Right lobe of liver (tissue), 4 donors: Measurements from ENCODE around the gene CTSH.

Source experiments
- POLR2A ChIP-seq: fragments of 450-650 bp; IDR thresholded peaks from one replicate; pipeline ENCODE4 v1.6.1; 2017; ENCODE audit warnings: antibody characterized with exemption, mild to moderate bottlenecking
- TF ChIP-seq, protein P1 (sequence below), 4 donors: fragments of 200-600 bp in 3 of 4; fragments of 450-650 bp in 1 of 4; IDR thresholded peaks; one replicate each; pipeline versions ENCODE4 v1.5.1 to v1.8.0; 2016 to 2022; ENCODE audit warnings: antibody characterized with exemption in 4 of 4, mild to moderate bottlenecking in 2 of 4
- donor health status: DM: no; HTN: no; CAD: no.
- donor health status: DM: no; HTN: no; CAD: no.
- donor health status: DM: no; HTN: yes; CAD: no.

DNA sequence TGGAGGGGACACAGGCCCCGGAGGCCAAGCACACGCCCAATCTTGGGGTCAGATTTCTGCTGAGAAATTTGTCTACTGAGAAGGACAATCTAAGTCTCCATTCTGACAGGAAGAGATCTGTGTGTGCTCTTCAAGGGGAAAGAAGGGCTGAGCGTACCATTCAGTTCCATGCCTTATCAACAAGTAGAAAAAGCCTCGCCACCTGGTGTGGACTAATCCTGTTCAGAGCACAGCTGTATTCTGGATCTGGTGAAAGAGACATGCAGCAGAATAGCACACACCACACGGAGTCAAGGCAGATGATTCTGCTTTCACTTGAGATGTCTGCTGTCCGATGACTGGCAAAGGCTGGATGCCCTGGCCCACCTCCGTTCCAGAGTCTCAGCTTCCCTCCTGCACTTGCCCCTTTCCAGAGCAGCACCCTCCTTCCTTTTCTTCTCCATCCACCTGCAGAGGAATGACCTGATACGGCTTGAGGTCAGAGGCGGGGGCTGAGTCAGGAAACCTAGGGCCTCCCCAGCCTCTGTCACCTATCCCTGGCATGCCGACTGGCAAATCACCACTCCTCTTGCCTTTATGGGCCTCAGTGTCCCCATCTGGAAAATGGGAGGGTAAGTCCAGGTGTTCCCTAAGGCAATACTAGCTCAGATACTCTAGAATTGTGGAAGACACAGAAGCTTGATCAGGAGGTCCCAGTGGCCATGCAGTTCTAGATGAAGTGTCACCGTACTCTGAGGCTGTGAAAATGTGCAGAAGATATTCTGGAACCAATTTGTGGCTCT is 36.9 kb upstream of the CTSH start:
- TF ChIP-seq, protein P1, sequence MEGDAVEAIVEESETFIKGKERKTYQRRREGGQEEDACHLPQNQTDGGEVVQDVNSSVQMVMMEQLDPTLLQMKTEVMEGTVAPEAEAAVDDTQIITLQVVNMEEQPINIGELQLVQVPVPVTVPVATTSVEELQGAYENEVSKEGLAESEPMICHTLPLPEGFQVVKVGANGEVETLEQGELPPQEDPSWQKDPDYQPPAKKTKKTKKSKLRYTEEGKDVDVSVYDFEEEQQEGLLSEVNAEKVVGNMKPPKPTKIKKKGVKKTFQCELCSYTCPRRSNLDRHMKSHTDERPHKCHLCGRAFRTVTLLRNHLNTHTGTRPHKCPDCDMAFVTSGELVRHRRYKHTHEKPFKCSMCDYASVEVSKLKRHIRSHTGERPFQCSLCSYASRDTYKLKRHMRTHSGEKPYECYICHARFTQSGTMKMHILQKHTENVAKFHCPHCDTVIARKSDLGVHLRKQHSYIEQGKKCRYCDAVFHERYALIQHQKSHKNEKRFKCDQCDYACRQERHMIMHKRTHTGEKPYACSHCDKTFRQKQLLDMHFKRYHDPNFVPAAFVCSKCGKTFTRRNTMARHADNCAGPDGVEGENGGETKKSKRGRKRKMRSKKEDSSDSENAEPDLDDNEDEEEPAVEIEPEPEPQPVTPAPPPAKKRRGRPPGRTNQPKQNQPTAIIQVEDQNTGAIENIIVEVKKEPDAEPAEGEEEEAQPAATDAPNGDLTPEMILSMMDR (IDR thresholded peaks at IDR 0.05), result no peak
- TF ChIP-seq POLR2A, result no peak
